ENCODE results near the gene RNF151. TPM values are rescaled to one million over a fixed set of nuclear protein-coding genes. Genes with fewer than 3 reads are reported as not detected.

Gene RNF151
- total and polyA plus RNA-seq, 2 of the 13 experiments (the other 11 are each of a cell fraction or from before 2014, with no cell fraction given) = not detected

GRCh38 chr16:2008631-2009163, 42.0 kb downstream of the RNF151 start (continued):
- TF ChIP-seq, protein P1, sequence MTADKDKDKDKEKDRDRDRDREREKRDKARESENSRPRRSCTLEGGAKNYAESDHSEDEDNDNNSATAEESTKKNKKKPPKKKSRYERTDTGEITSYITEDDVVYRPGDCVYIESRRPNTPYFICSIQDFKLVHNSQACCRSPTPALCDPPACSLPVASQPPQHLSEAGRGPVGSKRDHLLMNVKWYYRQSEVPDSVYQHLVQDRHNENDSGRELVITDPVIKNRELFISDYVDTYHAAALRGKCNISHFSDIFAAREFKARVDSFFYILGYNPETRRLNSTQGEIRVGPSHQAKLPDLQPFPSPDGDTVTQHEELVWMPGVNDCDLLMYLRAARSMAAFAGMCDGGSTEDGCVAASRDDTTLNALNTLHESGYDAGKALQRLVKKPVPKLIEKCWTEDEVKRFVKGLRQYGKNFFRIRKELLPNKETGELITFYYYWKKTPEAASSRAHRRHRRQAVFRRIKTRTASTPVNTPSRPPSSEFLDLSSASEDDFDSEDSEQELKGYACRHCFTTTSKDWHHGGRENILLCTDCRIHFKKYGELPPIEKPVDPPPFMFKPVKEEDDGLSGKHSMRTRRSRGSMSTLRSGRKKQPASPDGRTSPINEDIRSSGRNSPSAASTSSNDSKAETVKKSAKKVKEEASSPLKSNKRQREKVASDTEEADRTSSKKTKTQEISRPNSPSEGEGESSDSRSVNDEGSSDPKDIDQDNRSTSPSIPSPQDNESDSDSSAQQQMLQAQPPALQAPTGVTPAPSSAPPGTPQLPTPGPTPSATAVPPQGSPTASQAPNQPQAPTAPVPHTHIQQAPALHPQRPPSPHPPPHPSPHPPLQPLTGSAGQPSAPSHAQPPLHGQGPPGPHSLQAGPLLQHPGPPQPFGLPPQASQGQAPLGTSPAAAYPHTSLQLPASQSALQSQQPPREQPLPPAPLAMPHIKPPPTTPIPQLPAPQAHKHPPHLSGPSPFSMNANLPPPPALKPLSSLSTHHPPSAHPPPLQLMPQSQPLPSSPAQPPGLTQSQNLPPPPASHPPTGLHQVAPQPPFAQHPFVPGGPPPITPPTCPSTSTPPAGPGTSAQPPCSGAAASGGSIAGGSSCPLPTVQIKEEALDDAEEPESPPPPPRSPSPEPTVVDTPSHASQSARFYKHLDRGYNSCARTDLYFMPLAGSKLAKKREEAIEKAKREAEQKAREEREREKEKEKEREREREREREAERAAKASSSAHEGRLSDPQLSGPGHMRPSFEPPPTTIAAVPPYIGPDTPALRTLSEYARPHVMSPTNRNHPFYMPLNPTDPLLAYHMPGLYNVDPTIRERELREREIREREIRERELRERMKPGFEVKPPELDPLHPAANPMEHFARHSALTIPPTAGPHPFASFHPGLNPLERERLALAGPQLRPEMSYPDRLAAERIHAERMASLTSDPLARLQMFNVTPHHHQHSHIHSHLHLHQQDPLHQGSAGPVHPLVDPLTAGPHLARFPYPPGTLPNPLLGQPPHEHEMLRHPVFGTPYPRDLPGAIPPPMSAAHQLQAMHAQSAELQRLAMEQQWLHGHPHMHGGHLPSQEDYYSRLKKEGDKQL (CRISPR knock-in tag; IDR thresholded peaks at IDR 0.05; ENCODE audit: low read depth) = no peak
- no peak for TF ChIP-seq ZBED4 (CRISPR knock-in tag; IDR thresholded peaks at IDR 0.05; ENCODE audit: borderline replicate concordance)
- no peak for TF ChIP-seq ZNF644 (CRISPR knock-in tag; IDR thresholded peaks at IDR 0.05; ENCODE audit: low read depth)
- TF ChIP-seq NBN (conservative IDR thresholded peaks at IDR 0.05) = no peak
- no peak for TF ChIP-seq MNT (IDR thresholded peaks at IDR 0.05)
- no peak for TF ChIP-seq ZNF839 (CRISPR knock-in tag; IDR thresholded peaks at IDR 0.05; ENCODE audit: borderline replicate concordance)
- no peak for TF ChIP-seq ZNF607 (CRISPR knock-in tag; IDR thresholded peaks at IDR 0.05; ENCODE audit: borderline replicate concordance)
- TF ChIP-seq ZFP1 (CRISPR knock-in tag; IDR thresholded peaks at IDR 0.05) = no peak
- no peak for TF ChIP-seq TAF1 (CRISPR knock-in tag; IDR thresholded peaks at IDR 0.05)
- TF ChIP-seq HNRNPH1 (optimal IDR thresholded peaks at IDR 0.05; ENCODE audit: low read depth, low read length) = no peak
- TF ChIP-seq, protein P2, sequence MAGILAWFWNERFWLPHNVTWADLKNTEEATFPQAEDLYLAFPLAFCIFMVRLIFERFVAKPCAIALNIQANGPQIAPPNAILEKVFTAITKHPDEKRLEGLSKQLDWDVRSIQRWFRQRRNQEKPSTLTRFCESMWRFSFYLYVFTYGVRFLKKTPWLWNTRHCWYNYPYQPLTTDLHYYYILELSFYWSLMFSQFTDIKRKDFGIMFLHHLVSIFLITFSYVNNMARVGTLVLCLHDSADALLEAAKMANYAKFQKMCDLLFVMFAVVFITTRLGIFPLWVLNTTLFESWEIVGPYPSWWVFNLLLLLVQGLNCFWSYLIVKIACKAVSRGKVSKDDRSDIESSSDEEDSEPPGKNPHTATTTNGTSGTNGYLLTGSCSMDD (CRISPR knock-in tag; IDR thresholded peaks at IDR 0.05) = no peak
- no peak for TF ChIP-seq AHDC1 (CRISPR knock-in tag; IDR thresholded peaks at IDR 0.05; ENCODE audit: borderline replicate concordance)

All from HepG2 (cell line).